AG04450 (cell line): ENCODE data around the gene LMBR1L. TPM values are rescaled to one million over a fixed set of nuclear protein-coding genes. Genes with fewer than 3 reads are reported as not detected.

Experiments used
- CTCF ChIA-PET: fragments of 300-600, 350-600 bp; formaldehyde crosslinking; extraction: SDS; loops from one replicate; lab custom pipeline; 2022; ENCODE audit warnings: antibody characterized with exemption, inconsistent platforms; lab: Charles Lee
- POLR2A ChIA-PET: fragments of 350-600 bp; formaldehyde crosslinking; extraction: SDS; loops from one replicate; lab custom pipeline; 2021; ENCODE audit warnings: antibody characterized with exemption, inconsistent platforms; lab: Yijun Ruan, JAX
- DNase-seq: peaks from one replicate; pipeline ENCODE4 v3.0.0-alpha.2; 2011; ENCODE audit warnings: low read depth, low spot score
- H3K27ac ChIP-seq: one replicate; pipeline ENCODE4 v1.5.1; 2012; ENCODE audit warnings: low read depth, low read length, control low read depth
- H3K27me3 ChIP-seq: one replicate; pipeline ENCODE4 v1.6.0; 2012; ENCODE audit warnings: low read length; ENCODE audit not compliant: control insufficient read depth, insufficient read depth
- H3K4me3 ChIP-seq: 2 replicates; pipeline ENCODE4 v1.5.1; 2011; ENCODE audit warnings: mild to moderate bottlenecking, low read depth, low read length, control low read depth
- H3K9me3 ChIP-seq: 2 replicates; pipeline ENCODE4 v1.5.1; 2012; ENCODE audit warnings: low read length; ENCODE audit not compliant: control insufficient read depth, insufficient read depth
- CTCF ChIP-seq: IDR thresholded peaks from 2 replicates; pipeline ENCODE4 v1.5.1; 2011; ENCODE audit warnings: low read depth, low read length, control low read depth, inconsistent platforms
- polyA plus RNA-seq: library from polyadenylated mRNA; depleted of rRNA; stranded (reverse); fragments of >200 nt; gene quantifications from 2 replicates; pipeline ENCODE4 v1.2.3, GENCODE V29; 2011

Gene LMBR1L
- polyA plus RNA-seq, 1 experiment: 34.1 TPM

- DNase-seq: no peak
- H3K27ac ChIP-seq: no peak overlapping the region
- POLR2A ChIA-PET: interaction anchor here (1.1 to 1.9 kb wide), 2 partner anchors 12 to 34 kb away, joined by 3 to 6 read pairs; partner anchors contain the start of gene TUBA1B
- H3K27me3 ChIP-seq: peaks cover 5% of the 10 kb centered on the region
- CTCF ChIA-PET: interaction anchor here (1.8 to 5.9 kb wide), 3 partner anchors 10 to 33 kb away, joined by 11 to 48 read pairs (median 12); partner anchors contain the start of gene LMBR1L
- H3K9me3 ChIP-seq: no peaks in the 10 kb centered on the region
- no peak overlapping the region for H3K4me3 ChIP-seq
- TF ChIP-seq CTCF: no peak
These were observed 13.3 kb downstream of the LMBR1L start for GRCh38 chr12:49097381-49097780.

- DNase-seq: no peak
These were observed 15.7 kb downstream of the LMBR1L start for GRCh38 chr12:49094975-49095365.

GRCh38 chr12:49094160-49094974 is 16.3 kb downstream of the LMBR1L start, which contains the start of gene DHH:
Gene DHH, minus strand, starts transcription at chr12:49094801. Its CDS starts 289 bp downstream, at chr12:49094512.
- H3K27me3 ChIP-seq: peaks cover 15% of the 10 kb centered on the region
- H3K4me3 ChIP-seq: peak within 1 kb of the TSS; percentile 25; the same call in 1 of the 2 replicates
- no peak within 1 kb of the TSS for H3K27ac ChIP-seq
- H3K9me3 ChIP-seq: no peaks in the 10 kb centered on the region
- DNase-seq: no peak
- POLR2A ChIA-PET: interaction anchor here (0.6 to 1.5 kb wide), 5 partner anchors 8 to 122 kb away, joined by 3 to 11 read pairs (median 6); partner anchors contain the start of genes LMBR1L and RHEBL1
- no peak for TF ChIP-seq CTCF
- CTCF ChIA-PET: interaction anchor here (1.3 to 5.9 kb wide), 2 partner anchors 30 to 36 kb away, joined by 5 to 48 read pairs; no protein-coding TSS in a partner anchor

More at GRCh38 chr12:49094975-49095365, 15.7 kb downstream of the LMBR1L start:
- ChIA-PET CTCF (interaction anchor here (1.3 to 5.9 kb wide), 2 partner anchors 31 to 35 kb away, joined by 5 to 48 read pairs; no protein-coding TSS in a partner anchor), POLR2A (interaction anchor here (0.7 to 1.5 kb wide), 3 partner anchors 9 to 35 kb away, joined by 3 to 6 read pairs (median 5); partner anchors contain the start of gene RHEBL1)
- no peaks in the 10 kb centered on the region for H3K9me3 ChIP-seq
- no peak overlapping the region for H3K4me3 ChIP-seq
- no peak for TF ChIP-seq CTCF
- peaks cover 12% of the 10 kb centered on the region for H3K27me3 ChIP-seq
- H3K27ac ChIP-seq: no peak overlapping the region

- no peak overlapping the region for H3K27ac ChIP-seq
- no peaks in the 10 kb centered on the region for H3K9me3 ChIP-seq
- no peak for DNase-seq
- no peak for TF ChIP-seq CTCF
- peaks cover 20% of the 10 kb centered on the region for H3K27me3 ChIP-seq
- no peak overlapping the region for H3K4me3 ChIP-seq
- ChIA-PET POLR2A (interaction anchor here (0.6 to 1.5 kb wide), 3 partner anchors 16 to 122 kb away, joined by 5 to 11 read pairs (median 8); partner anchors contain the start of gene LMBR1L), CTCF (interaction anchor here (5.9 kb wide), 1 partner anchor 30 kb away, joined by 48 read pairs; no protein-coding TSS in a partner anchor)
These were observed 16.9 kb downstream of the LMBR1L start for GRCh38 chr12:49093792-49094159.
